Measurements from ENCODE around the gene STK32B. TPM values are rescaled to one million over a fixed set of nuclear protein-coding genes. Genes with fewer than 3 reads are reported as not detected.

Gene STK32B
- total and polyA plus RNA-seq, 2 of the 4 experiments (the other 2 are of a cell fraction), result 5.5 to 6.3 TPM

- no TSS peak for BruUV-seq (replicated peaks)
- no peak overlapping the region for H2BK15ac ChIP-seq (ENCODE audit: low read depth, low read length)
- no peak overlapping the region for H3K18ac ChIP-seq (ENCODE audit: low read depth, low read length)
- H4K8ac ChIP-seq (ENCODE audit: low read depth in 2 of 2, low read length in 2 of 2), result no peak overlapping the region; a peak in 1 of 4 replicates
- H4K91ac ChIP-seq (ENCODE audit: insufficient read depth, low read depth, low read length), result no peak overlapping the region
- H3K9me3 ChIP-seq (ENCODE audit: control insufficient read depth, insufficient read depth, low read length), result no peaks in the 10 kb centered on the region
- no peak overlapping the region for H3K23ac ChIP-seq (ENCODE audit: low read depth, low read length)
- peak overlapping the region; percentile 45 for H2AFZ ChIP-seq (replicated peaks; ENCODE audit: low read length, poor library complexity)
- H3K9me1 ChIP-seq (ENCODE audit: insufficient read depth, low read length), result no peaks in the 10 kb centered on the region; the same call in 1 of the 2 replicates
- dilution Hi-C loops (cut with HindIII; ENCODE audit: low sequenced_read_pairs, unreplicated experiment), result no loop called here
- peak overlapping the region; percentile 88 for H3K4me2 ChIP-seq (ENCODE audit: low read depth, low read length)
- peak overlapping the region; percentile 53; the same call in 1 of the 2 replicates for H3K4me3 ChIP-seq (ENCODE audit: insufficient read depth, low read depth, low read length)
- intact Hi-C loops (cut with micrococcal nuclease), result loop anchor here (5.0 to 10.0 kb wide), 6 partner anchors 192 to 759 kb away; partner anchors contain the start of gene EVC2
- H3K36me3 ChIP-seq (ENCODE audit: control insufficient read depth, insufficient read depth, low read length), result no peaks in the 10 kb centered on the region
- H4K20me1 ChIP-seq (ENCODE audit: insufficient read depth, low read length), result peaks cover 3% of the 10 kb centered on the region; the same call in 1 of the 2 replicates
- in situ Hi-C loops (cut with MboI; ENCODE audit: low sequenced_read_pairs), result no loop called here
- no peak for DNase-seq
- no peaks in the 10 kb centered on the region for H3K27me3 ChIP-seq (ENCODE audit: control insufficient read depth, insufficient read depth, low read length)
- 60% methylated on average over 3 of the region's 6 CpGs; no CpG with 5 or more reads in 1 of the 2 experiments for WGBS, 2 experiments (ENCODE audit: extremely low coverage in 2 of 2, insufficient read length in 1 of 2)
- H3K4me1 ChIP-seq (ENCODE audit: control insufficient read depth, insufficient read depth, low read length), result peaks cover 2% of the 10 kb centered on the region; the same call in 1 of the 2 replicates
- peaks cover 0 to 24% of the 10 kb centered on the region in 2 experiments; a peak in 3 of 4 replicates for H3K79me1 ChIP-seq (ENCODE audit: low read depth in 1 of 2, low read length in 2 of 2)
- ATAC-seq (ENCODE audit: low read depth), result no peak
- no peak overlapping the region for H3K27ac ChIP-seq (ENCODE audit: insufficient read depth, low read length)
- H2AK9ac ChIP-seq (replicated peaks; ENCODE audit: low read depth, low read length, poor library complexity), result no peak overlapping the region
- H3K14ac ChIP-seq (replicated peaks; ENCODE audit: low read depth, low read length), result no peak overlapping the region
- no peak for TF ChIP-seq NFE2L2 (IDR thresholded peaks at IDR 0.05; ENCODE audit: low read depth, low read length)
- no peak for TF ChIP-seq USF2 (IDR thresholded peaks at IDR 0.05; ENCODE audit: low read depth, low read length)
- no peak for TF ChIP-seq RAD21 (IDR thresholded peaks at IDR 0.05; ENCODE audit: low read length)
- no peak for TF ChIP-seq RFX5 (IDR thresholded peaks at IDR 0.05; ENCODE audit: low read depth, low read length)
- no peak for TF ChIP-seq MAZ (IDR thresholded peaks at IDR 0.05; ENCODE audit: borderline replicate concordance, low read depth, low read length)
- H3K9ac ChIP-seq (ENCODE audit: low read depth, low read length), result no peak overlapping the region
- no peak overlapping the region for H3K56ac ChIP-seq (ENCODE audit: extremely low read depth, insufficient read depth, low read length)
- H2BK20ac ChIP-seq (ENCODE audit: low read depth, low read length), result 0 out of 2 replicates have a peak overlapping the region, but pooled peaks have one; percentile 5
- H3K4ac ChIP-seq (ENCODE audit: low read depth, low read length), result peak overlapping the region; percentile 24; the same call in 1 of the 2 replicates
- ChIA-PET POLR2A (ENCODE audit: unreplicated experiment) (no interaction called here), CTCF (interaction anchor here (0.7 kb wide), 1 partner anchor 9 kb away, joined by 3 read pairs; no protein-coding TSS in a partner anchor)
- H2BK5ac ChIP-seq (ENCODE audit: low read depth, low read length, poor library complexity, severe bottlenecking), result no peak overlapping the region
- H2AK5ac ChIP-seq (ENCODE audit: low read depth, low read length), result peak overlapping the region; percentile 12; the same call in 1 of the 2 replicates
- no peak overlapping the region for H2BK120ac ChIP-seq (ENCODE audit: low read depth, low read length)
- H4K5ac ChIP-seq (ENCODE audit: low read depth, low read length), result no peak overlapping the region
Measured at GRCh38 chr4:5052726-5053425, 1.6 kb downstream of the STK32B start.
